ENCODE data around the gene PIK3R3. TPM values are rescaled to one million over a fixed set of nuclear protein-coding genes. Genes with fewer than 3 reads are reported as not detected.

The PIK3R3 gene
- total and polyA plus RNA-seq, 2 experiments from 2014 or later, result 8.4 to 16.8 TPM

- Histone ChIP-seq H3K27me3 (no peaks in the 10 kb centered on the region), H3K9me2 (replicated peaks; ENCODE audit: insufficient read depth) (no peaks in the 10 kb centered on the region), H3K27ac (no peak overlapping the region), H3K36me3 (replicated peaks; ENCODE audit: insufficient read depth, low read depth) (peaks cover 4% of the 10 kb centered on the region), H3K4me2 (no peak overlapping the region), H3K9me3 (ENCODE audit: low read depth) (no peaks in the 10 kb centered on the region), H2AFZ (no peak overlapping the region), H3K4me1 (ENCODE audit: insufficient read depth) (no peaks in the 10 kb centered on the region), H3K4me3 (no peak overlapping the region), H4K20me1 (ENCODE audit: insufficient read depth, poor library complexity, severe bottlenecking) (no peaks in the 10 kb centered on the region), H3K79me2 (no peaks in the 10 kb centered on the region)
- no peak for TF ChIP-seq CTCF (IDR thresholded peaks at IDR 0.05; ENCODE audit: poor library complexity)
- no peak for TF ChIP-seq EZH2 (IDR thresholded peaks at IDR 0.05; ENCODE audit: borderline replicate concordance)
- no peak for TF ChIP-seq EZH2phosphoT487 (IDR thresholded peaks at IDR 0.05; ENCODE audit: low read depth, severe bottlenecking, unreplicated experiment)
- no peak for DNase-seq (ENCODE audit: low spot score)
- WGBS (ENCODE audit: low lambda C conversion rate, missing lambda C conversion rate), result 98% methylated on average over 5 of the region's 5 CpGs
These were observed 76.1 kb downstream of the PIK3R3 start for GRCh38 chr1:46056325-46056724.

GRCh38 chr1:46053734-46054133 lies 78.7 kb downstream of the PIK3R3 start:
- H3K27me3 ChIP-seq, result no peaks in the 10 kb centered on the region
- H3K9me3 ChIP-seq (ENCODE audit: low read depth), result no peaks in the 10 kb centered on the region
- no peak overlapping the region for H2AFZ ChIP-seq
- no peaks in the 10 kb centered on the region for H3K4me1 ChIP-seq (ENCODE audit: insufficient read depth)
- H3K79me2 ChIP-seq, result no peaks in the 10 kb centered on the region
- TF ChIP-seq CTCF (IDR thresholded peaks at IDR 0.05; ENCODE audit: poor library complexity) (no peak), EZH2phosphoT487 (IDR thresholded peaks at IDR 0.05; ENCODE audit: low read depth, severe bottlenecking, unreplicated experiment) (no peak), EZH2 (IDR thresholded peaks at IDR 0.05; ENCODE audit: borderline replicate concordance) (no peak)
- H3K9me2 ChIP-seq (replicated peaks; ENCODE audit: insufficient read depth), result no peaks in the 10 kb centered on the region
- WGBS (ENCODE audit: low lambda C conversion rate, missing lambda C conversion rate), result 71% methylated on average over 2 of the region's 2 CpGs
- H3K4me3 ChIP-seq, result no peak overlapping the region
- H3K27ac ChIP-seq, result peak overlapping the region; percentile 90
- H4K20me1 ChIP-seq (ENCODE audit: insufficient read depth, poor library complexity, severe bottlenecking), result no peaks in the 10 kb centered on the region
- DNase-seq (ENCODE audit: low spot score), result peak; percentile 56
- peak overlapping the region; percentile 39 for H3K4me2 ChIP-seq
- no peaks in the 10 kb centered on the region for H3K36me3 ChIP-seq (replicated peaks; ENCODE audit: insufficient read depth, low read depth)

- WGBS (ENCODE audit: low lambda C conversion rate, missing lambda C conversion rate), result 97% methylated on average over 5 of the region's 5 CpGs
- no peak overlapping the region for H3K27ac ChIP-seq
- peaks cover 9% of the 10 kb centered on the region for H3K4me1 ChIP-seq (ENCODE audit: insufficient read depth)
- no peaks in the 10 kb centered on the region for H3K9me3 ChIP-seq (ENCODE audit: low read depth)
- H3K36me3 ChIP-seq (replicated peaks; ENCODE audit: insufficient read depth, low read depth), result peaks cover 5% of the 10 kb centered on the region
- H4K20me1 ChIP-seq (ENCODE audit: insufficient read depth, poor library complexity, severe bottlenecking), result no peaks in the 10 kb centered on the region
- no peaks in the 10 kb centered on the region for H3K79me2 ChIP-seq
- no peak overlapping the region for H3K4me3 ChIP-seq
- DNase-seq (ENCODE audit: low spot score), result no peak
- no peak overlapping the region for H3K4me2 ChIP-seq
- H3K9me2 ChIP-seq (replicated peaks; ENCODE audit: insufficient read depth), result no peaks in the 10 kb centered on the region
- H2AFZ ChIP-seq, result no peak overlapping the region
- no peaks in the 10 kb centered on the region for H3K27me3 ChIP-seq
- TF ChIP-seq EZH2 (IDR thresholded peaks at IDR 0.05; ENCODE audit: borderline replicate concordance) (no peak), EZH2phosphoT487 (IDR thresholded peaks at IDR 0.05; ENCODE audit: low read depth, severe bottlenecking, unreplicated experiment) (no peak), CTCF (IDR thresholded peaks at IDR 0.05; ENCODE audit: poor library complexity) (no peak)
These were observed 88.3 kb downstream of the PIK3R3 start for GRCh38 chr1:46044116-46044515.

All from hepatocyte (in vitro differentiated cells).